KMS-11 (cell line): Measurements from ENCODE around the gene IFI44.

Source experiments
- H2AFZ ChIP-seq: fragments of 200-600 bp; sonication (generic); 2 replicates; pipeline ENCODE4 v1.6.1; 2016; ENCODE audit warnings: antibody characterized with exemption, mixed run types, low read depth
- H3K27ac ChIP-seq: fragments of 200-600 bp; sonication (generic); 2 replicates; pipeline ENCODE4 v1.6.1; 2016; ENCODE audit warnings: mild to moderate bottlenecking, mixed run types
- H3K27me3 ChIP-seq: fragments of 200-600 bp; sonication (generic); 2 replicates; pipeline ENCODE4 v1.6.1; 2017; ENCODE audit warnings: mild to moderate bottlenecking, low read depth, mixed run types, moderate library complexity; ENCODE audit not compliant: insufficient read depth
- H3K36me3 ChIP-seq: fragments of 200-600 bp; sonication (generic); 2 replicates; pipeline ENCODE4 v1.6.1; 2017; ENCODE audit warnings: mild to moderate bottlenecking, mixed run types; ENCODE audit not compliant: insufficient read depth
- H3K4me1 ChIP-seq: fragments of 200-600 bp; sonication (generic); 2 replicates; pipeline ENCODE4 v1.6.1; 2016; ENCODE audit warnings: mild to moderate bottlenecking, low read depth, mixed run types; ENCODE audit not compliant: poor library complexity, severe bottlenecking
- H3K4me2 ChIP-seq: fragments of 200-600 bp; sonication (generic); 2 replicates; pipeline ENCODE4 v1.7.0; 2016; ENCODE audit warnings: mild to moderate bottlenecking, mixed run types
- H3K4me3 ChIP-seq: fragments of 200-600 bp; sonication (generic); IDR thresholded peaks from 2 replicates; pipeline ENCODE4 v1.6.1; 2017; ENCODE audit warnings: low read depth, low read length, mixed read lengths; ENCODE audit not compliant: insufficient read depth
- H3K79me2 ChIP-seq: fragments of 200-600 bp; sonication (generic); 2 replicates; pipeline ENCODE4 v1.6.1; 2016; ENCODE audit warnings: low read depth, mixed run types; ENCODE audit not compliant: insufficient read depth
- H3K9ac ChIP-seq: fragments of 200-600 bp; sonication (generic); 2 replicates; pipeline ENCODE4 v1.6.1; 2016; ENCODE audit warnings: mild to moderate bottlenecking, mixed run types
- H4K20me1 ChIP-seq: fragments of 200-600 bp; sonication (generic); 2 replicates; pipeline ENCODE4 v1.6.1; 2016; ENCODE audit warnings: mild to moderate bottlenecking, mixed run types; ENCODE audit not compliant: insufficient read depth
- CTCF ChIP-seq: fragments of 200-600 bp; sonication (generic); conservative IDR thresholded peaks from 2 replicates; pipeline ENCODE4 v1.6.1; 2017; ENCODE audit warnings: low read depth, mild to moderate bottlenecking, antibody characterized with exemption, low read length, moderate library complexity, mixed read lengths

IFI44 gene

GRCh38 chr1:78676993-78677392 is 27.4 kb downstream of the IFI44 start:
- no peak for TF ChIP-seq CTCF
- H3K27me3 ChIP-seq, result no peaks in the 10 kb centered on the region
- no peak overlapping the region for H3K9ac ChIP-seq
- H3K79me2 ChIP-seq, result no peaks in the 10 kb centered on the region
- no peaks in the 10 kb centered on the region for H3K36me3 ChIP-seq
- no peak overlapping the region for H3K4me2 ChIP-seq
- peaks cover 14% of the 10 kb centered on the region for H3K4me1 ChIP-seq
- H2AFZ ChIP-seq, result no peak overlapping the region
- no peak overlapping the region for H3K4me3 ChIP-seq
- no peak overlapping the region for H3K27ac ChIP-seq
- H4K20me1 ChIP-seq, result no peaks in the 10 kb centered on the region

DNA sequence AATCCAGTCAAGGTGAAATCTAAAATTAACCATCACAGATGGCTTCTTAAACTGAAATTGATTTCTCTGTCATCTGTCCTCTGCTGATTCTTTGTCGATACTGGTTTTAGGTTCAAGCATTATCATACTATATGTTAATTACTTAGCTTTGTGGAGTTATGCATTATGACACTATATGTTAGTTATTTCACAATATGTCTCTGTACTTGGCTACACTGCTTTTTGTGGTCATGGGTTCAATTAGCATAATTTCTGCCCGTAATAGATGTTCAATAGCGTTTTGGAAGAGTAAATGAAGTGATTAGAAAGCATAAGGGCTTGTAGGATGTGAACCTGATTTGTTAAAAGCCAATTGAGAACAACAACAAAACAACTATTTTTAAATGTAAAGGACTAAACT is 28.2 kb downstream of the IFI44 start:
- Histone ChIP-seq H3K79me2 (no peaks in the 10 kb centered on the region), H3K36me3 (no peaks in the 10 kb centered on the region), H3K27ac (no peak overlapping the region), H2AFZ (no peak overlapping the region), H3K27me3 (no peaks in the 10 kb centered on the region), H3K4me2 (peak overlapping the region; percentile 39), H4K20me1 (no peaks in the 10 kb centered on the region), H3K9ac (no peak overlapping the region), H3K4me1 (peaks cover 14% of the 10 kb centered on the region), H3K4me3 (no peak overlapping the region)
- no peak for TF ChIP-seq CTCF

GRCh38 chr1:78678324-78678723 is 28.7 kb downstream of the IFI44 start:
- Histone ChIP-seq H3K79me2 (no peaks in the 10 kb centered on the region), H2AFZ (0 out of 2 replicates have a peak overlapping the region, but pooled peaks have one; percentile 38), H3K4me2 (peak overlapping the region; percentile 39), H3K9ac (no peak overlapping the region), H3K27ac (peak overlapping the region; percentile 30; the same call in 1 of the 2 replicates), H3K4me3 (no peak overlapping the region), H3K27me3 (no peaks in the 10 kb centered on the region), H3K36me3 (no peaks in the 10 kb centered on the region), H3K4me1 (peaks cover 14% of the 10 kb centered on the region), H4K20me1 (no peaks in the 10 kb centered on the region)
- no peak for TF ChIP-seq CTCF

DNA sequence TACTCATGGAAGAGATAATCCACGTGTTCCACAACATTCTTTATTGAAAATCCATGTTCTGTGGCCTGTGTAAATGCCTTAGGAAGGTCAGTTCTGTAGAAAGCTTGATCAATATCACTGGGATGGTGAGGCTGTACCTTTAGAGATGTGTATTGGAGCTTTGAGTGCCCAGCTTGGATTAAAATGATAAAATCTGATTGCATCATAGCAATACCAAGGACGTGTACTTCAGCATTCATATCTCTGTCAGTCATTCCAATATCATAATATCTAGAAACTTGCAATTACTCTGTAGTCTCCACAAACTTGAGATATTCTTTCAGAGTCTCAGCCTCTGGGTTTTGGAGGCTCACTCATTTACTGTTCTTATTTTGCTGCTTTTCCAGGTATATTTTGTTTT is 31.6 kb downstream of the IFI44 start:
- Histone ChIP-seq H3K27me3 (no peaks in the 10 kb centered on the region), H3K9ac (no peak overlapping the region), H3K27ac (no peak overlapping the region), H3K4me2 (no peak overlapping the region), H3K4me1 (peaks cover 14% of the 10 kb centered on the region), H4K20me1 (no peaks in the 10 kb centered on the region), H3K36me3 (no peaks in the 10 kb centered on the region), H2AFZ (no peak overlapping the region), H3K79me2 (no peaks in the 10 kb centered on the region), H3K4me3 (no peak overlapping the region)
- TF ChIP-seq CTCF, result no peak
